CD14-positive monocyte (primary cell): ENCODE measurements around the gene FOXP1. TPM values are rescaled to one million over a fixed set of nuclear protein-coding genes. Genes with fewer than 3 reads are reported as not detected.

ENCODE experiments used
- DNase-seq, 3 donors: peaks; one replicate each; pipeline ENCODE4 v3.0.0-alpha.2; 2011 to 2022
- H2AFZ ChIP-seq: 2 replicates; pipeline ENCODE4 v1.6.0; 2012; ENCODE audit warnings: mild to moderate bottlenecking, low read depth, low read length, inconsistent platforms; ENCODE audit not compliant: insufficient read depth, poor library complexity, severe bottlenecking
- H3K27ac ChIP-seq, 2 donors: 1 replicate in 1 of 2; 2 replicates in 1 of 2; pipeline ENCODE4 v1.5.1; 2012 to 2013; ENCODE audit warnings: low read length in 2 of 2, control low read depth in 1 of 2, inconsistent platforms in 1 of 2, low read depth in 1 of 2, mild to moderate bottlenecking in 1 of 2
- H3K27me3 ChIP-seq, 2 donors: one replicate each; pipeline versions ENCODE4 v1.6.0 to v1.6.1; 2011 to 2013; ENCODE audit warnings: low read length in 2 of 2; ENCODE audit not compliant: control insufficient read depth in 2 of 2, insufficient read depth in 2 of 2
- H3K36me3 ChIP-seq, 2 donors: replicated peaks in 1 of 2; 1 replicate in 1 of 2; 2 replicates in 1 of 2; pipeline versions ENCODE4 v1.5.1 to v1.6.1; 2012 to 2013; ENCODE audit warnings: low read length in 2 of 2, control low read depth in 1 of 2, inconsistent platforms in 1 of 2, mild to moderate bottlenecking in 1 of 2; ENCODE audit not compliant: insufficient read depth in 2 of 2, control insufficient read depth in 1 of 2
- H3K4me1 ChIP-seq, 2 donors: 1 replicate in 1 of 2; 2 replicates in 1 of 2; pipeline versions ENCODE4 v1.5.1 to v1.6.1; 2012 to 2013; ENCODE audit warnings: low read length in 2 of 2, control low read depth in 1 of 2, inconsistent platforms in 1 of 2, mild to moderate bottlenecking in 1 of 2, moderate library complexity in 1 of 2; ENCODE audit not compliant: insufficient read depth in 2 of 2, control insufficient read depth in 1 of 2
- H3K4me2 ChIP-seq: replicated peaks from 2 replicates; pipeline ENCODE3; 2012; ENCODE audit warnings: low read length, moderate library complexity, mild to moderate bottlenecking; ENCODE audit not compliant: poor library complexity, severe bottlenecking; ENCODE audit errors: extremely low read depth
- H3K4me3 ChIP-seq, 3 experiments: fragments of 200-600 bp in 1 of 3; sonication (generic) in 1 of 3; replicated peaks in 1 of 3; 1 replicate in 2 of 3; 2 replicates in 1 of 3; pipeline ENCODE4 v1.5.1; 2011 to 2013; ENCODE audit warnings: low read length in 3 of 3, mild to moderate bottlenecking in 3 of 3, control low read depth in 2 of 3, low read depth in 2 of 3, inconsistent platforms in 1 of 3, moderate library complexity in 1 of 3
- H3K79me2 ChIP-seq: 2 replicates; pipeline ENCODE4 v1.6.0; 2012; ENCODE audit warnings: mild to moderate bottlenecking, control low read depth, inconsistent platforms, low read length, moderate library complexity; ENCODE audit not compliant: insufficient read depth
- H3K9ac ChIP-seq: 2 replicates; pipeline ENCODE4 v1.6.0; 2017; ENCODE audit warnings: low read length, mild to moderate bottlenecking; ENCODE audit not compliant: insufficient read depth, poor library complexity, severe bottlenecking
- H3K9me3 ChIP-seq, 2 donors: replicated peaks in 1 of 2; 1 replicate in 1 of 2; 2 replicates in 1 of 2; pipeline versions ENCODE4 v1.5.1 to v1.6.1; 2012 to 2013; ENCODE audit warnings: low read length in 2 of 2, control low read depth in 1 of 2; ENCODE audit not compliant: control insufficient read depth in 1 of 2, insufficient read depth in 1 of 2
- H4K20me1 ChIP-seq: 2 replicates; pipeline ENCODE4 v1.6.0; 2012; ENCODE audit warnings: mild to moderate bottlenecking, low read length, control low read depth, moderate library complexity; ENCODE audit not compliant: insufficient read depth
- H3K27ac Mint-ChIP-seq, 7 donors: one replicate each; pipeline ENCODE4 v1.8.0; 2020; ENCODE audit warnings: mild to moderate bottlenecking in 7 of 7, mixed read lengths in 7 of 7, moderate library complexity in 6 of 7, inconsistent platforms in 2 of 7
- H3K27me3 Mint-ChIP-seq, 3 donors: one replicate each; pipeline ENCODE4 v1.8.0; 2021 to 2022; ENCODE audit warnings: low read depth in 3 of 3, mild to moderate bottlenecking in 3 of 3, mixed read lengths in 3 of 3, moderate library complexity in 3 of 3, inconsistent platforms in 1 of 3
- H3K36me3 Mint-ChIP-seq, 2 donors: one replicate each; pipeline ENCODE4 v1.8.0; 2020; ENCODE audit warnings: mixed read lengths in 2 of 2, inconsistent platforms in 1 of 2, mild to moderate bottlenecking in 1 of 2
- H3K4me1 Mint-ChIP-seq: one replicate; pipeline ENCODE4 v1.8.0; 2020; ENCODE audit warnings: mild to moderate bottlenecking, mixed read lengths
- H3K4me3 Mint-ChIP-seq, 2 donors: one replicate each; pipeline ENCODE4 v1.8.0; 2020; ENCODE audit warnings: mild to moderate bottlenecking in 2 of 2, mixed read lengths in 2 of 2, moderate library complexity in 1 of 2
- H3K9me3 Mint-ChIP-seq, 7 donors: one replicate each; pipeline ENCODE4 v1.8.0; 2020 to 2022; ENCODE audit warnings: mixed read lengths in 7 of 7, mild to moderate bottlenecking in 6 of 7, moderate library complexity in 6 of 7, inconsistent platforms in 2 of 7
- CTCF ChIP-seq: fragments of 200-600 bp; IDR thresholded peaks from one replicate; pipeline ENCODE4 v1.8.0; 2022; ENCODE audit warnings: antibody characterized with exemption, mild to moderate bottlenecking
- WGBS: methylation state at CpG from one replicate; pipeline ENCODE4 v1.1.5; 2013; ENCODE audit warnings: missing lambda C conversion rate; ENCODE audit not compliant: insufficient coverage; 5-methylcytosine and 5-hydroxymethylcytosine counted together
- intact Hi-C, 2 donors: fragments of 100-400 bp; cut with micrococcal nuclease; formaldehyde crosslinking; loops; one replicate each; pipeline versions ENCODE4 v1.15.0 to v1.15.1; 2023
- polyA plus RNA-seq, 3 donors: library from polyadenylated mRNA; depleted of rRNA in 1 of 3; unstranded in 2 of 3; stranded (reverse) in 1 of 3; fragments of 300-500 nt in 2 of 3; fragments of >200 nt in 1 of 3; fragmentation: Illumina TruSeq in 2 of 3; gene quantifications; 1 replicate in 2 of 3; 2 replicates in 1 of 3; pipeline ENCODE4 v1.2.3, GENCODE V29; 2012 to 2021

The FOXP1 gene
- polyA plus RNA-seq, 3 donors: 25.7 to 42.6 (median 27.8) TPM

DNA sequence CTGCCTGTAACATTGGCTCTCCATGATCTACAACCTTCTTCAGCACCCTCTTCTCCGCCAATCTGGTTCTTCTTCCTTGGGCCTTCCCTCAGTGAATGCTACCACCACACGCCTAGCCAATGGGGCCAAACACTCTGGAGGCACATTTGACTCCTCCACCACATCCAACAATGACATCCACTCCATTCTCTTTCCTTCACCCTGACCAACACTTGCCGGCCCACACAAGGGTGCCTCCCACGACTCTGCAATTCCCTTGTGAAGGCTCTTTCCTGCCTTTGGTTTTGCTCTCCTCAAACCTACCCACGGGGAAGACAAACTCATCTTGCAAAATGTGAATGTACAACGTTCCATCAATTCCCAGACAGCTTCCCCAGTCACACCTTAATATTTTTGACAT, 263.8 kb downstream of the FOXP1 start:
- H4K20me1 ChIP-seq: peaks cover 88% of the 10 kb centered on the region
- H2AFZ ChIP-seq: no peak overlapping the region
- Mint-ChIP-seq H3K9me3 (no peaks in the 10 kb centered on the region), H3K36me3 (peaks cover 2 to 20% of the 10 kb centered on the region in 2 donors), H3K4me1 (peaks cover 26% of the 10 kb centered on the region), H3K27ac (no peak overlapping the region), H3K27me3 (no peaks in the 10 kb centered on the region), H3K4me3 (no peak overlapping the region)
- no peaks in the 10 kb centered on the region for H3K4me1 ChIP-seq
- 71% methylated on average over 6 of the region's 6 CpGs for WGBS
- H3K4me3 ChIP-seq: no peak overlapping the region
- H3K4me2 ChIP-seq: no peak overlapping the region
- no peak overlapping the region for H3K27ac ChIP-seq
- intact Hi-C loops: no loop called here
- H3K9me3 ChIP-seq: no peaks in the 10 kb centered on the region
- no peak for TF ChIP-seq CTCF
- no peak for DNase-seq
- no peaks in the 10 kb centered on the region for H3K27me3 ChIP-seq
- peaks cover 45% of the 10 kb centered on the region for H3K79me2 ChIP-seq
- H3K9ac ChIP-seq: no peak overlapping the region
- H3K36me3 ChIP-seq: no peaks in the 10 kb centered on the region

GRCh38 chr3:71318458-71318827, 265.1 kb downstream of the FOXP1 start:
- no peaks in the 10 kb centered on the region for H3K27me3 ChIP-seq
- no peaks in the 10 kb centered on the region for H3K9me3 ChIP-seq
- H3K79me2 ChIP-seq: peaks cover 43% of the 10 kb centered on the region
- Mint-ChIP-seq H3K4me3 (no peak overlapping the region), H3K9me3 (no peaks in the 10 kb centered on the region), H3K27ac (no peak overlapping the region), H3K4me1 (peaks cover 26% of the 10 kb centered on the region), H3K36me3 (peaks cover 2 to 20% of the 10 kb centered on the region in 2 donors), H3K27me3 (no peaks in the 10 kb centered on the region)
- intact Hi-C loops: no loop called here
- no peak for TF ChIP-seq CTCF
- H4K20me1 ChIP-seq: peaks cover 86% of the 10 kb centered on the region
- H2AFZ ChIP-seq: no peak overlapping the region
- H3K4me1 ChIP-seq: no peaks in the 10 kb centered on the region
- H3K27ac ChIP-seq: no peak overlapping the region
- H3K36me3 ChIP-seq: no peaks in the 10 kb centered on the region
- H3K4me2 ChIP-seq: no peak overlapping the region
- WGBS: no CpG with 5 or more reads among the region's 3 CpGs
- DNase-seq: no peak
- H3K9ac ChIP-seq: no peak overlapping the region
- no peak overlapping the region for H3K4me3 ChIP-seq
